ENCODE data around the gene NPEPL1.

NPEPL1 gene

GRCh38 chr20:58664883-58665282, 27.7 kb upstream of the NPEPL1 start:
- Histone ChIP-seq H3K27me3 (ENCODE audit: insufficient read depth, low read length) (no peaks in the 10 kb centered on the region), H4K20me1 (ENCODE audit: insufficient read depth, low read length) (no peaks in the 10 kb centered on the region), H3K4me1 (ENCODE audit: insufficient read depth, low read length, severe bottlenecking) (peaks cover 32% of the 10 kb centered on the region), H3K9ac (ENCODE audit: low read length) (no peak overlapping the region), H3K9me2 (ENCODE audit: low read depth, low read length) (no peaks in the 10 kb centered on the region), H3K4me3 (ENCODE audit: low read depth, low read length, poor library complexity, severe bottlenecking) (no peak overlapping the region), H3K4me2 (ENCODE audit: low read length) (no peak overlapping the region), H3K36me3 (ENCODE audit: insufficient read depth, low read length) (peaks cover 42% of the 10 kb centered on the region; the same call in 1 of the 2 replicates), H3K79me2 (ENCODE audit: insufficient read depth, low read length) (peaks cover 45% of the 10 kb centered on the region), H3F3A (ENCODE audit: insufficient read depth, low read length) (no peaks in the 10 kb centered on the region), H3K27ac (ENCODE audit: low read depth, low read length, poor library complexity, severe bottlenecking) (no peak overlapping the region), H3K9me3 (ENCODE audit: low read length) (no peaks in the 10 kb centered on the region), H2AFZ (ENCODE audit: low read length) (no peak overlapping the region)
- TF ChIP-seq, protein P1, sequence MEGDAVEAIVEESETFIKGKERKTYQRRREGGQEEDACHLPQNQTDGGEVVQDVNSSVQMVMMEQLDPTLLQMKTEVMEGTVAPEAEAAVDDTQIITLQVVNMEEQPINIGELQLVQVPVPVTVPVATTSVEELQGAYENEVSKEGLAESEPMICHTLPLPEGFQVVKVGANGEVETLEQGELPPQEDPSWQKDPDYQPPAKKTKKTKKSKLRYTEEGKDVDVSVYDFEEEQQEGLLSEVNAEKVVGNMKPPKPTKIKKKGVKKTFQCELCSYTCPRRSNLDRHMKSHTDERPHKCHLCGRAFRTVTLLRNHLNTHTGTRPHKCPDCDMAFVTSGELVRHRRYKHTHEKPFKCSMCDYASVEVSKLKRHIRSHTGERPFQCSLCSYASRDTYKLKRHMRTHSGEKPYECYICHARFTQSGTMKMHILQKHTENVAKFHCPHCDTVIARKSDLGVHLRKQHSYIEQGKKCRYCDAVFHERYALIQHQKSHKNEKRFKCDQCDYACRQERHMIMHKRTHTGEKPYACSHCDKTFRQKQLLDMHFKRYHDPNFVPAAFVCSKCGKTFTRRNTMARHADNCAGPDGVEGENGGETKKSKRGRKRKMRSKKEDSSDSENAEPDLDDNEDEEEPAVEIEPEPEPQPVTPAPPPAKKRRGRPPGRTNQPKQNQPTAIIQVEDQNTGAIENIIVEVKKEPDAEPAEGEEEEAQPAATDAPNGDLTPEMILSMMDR (IDR thresholded peaks at IDR 0.05; ENCODE audit: low read length), result no peak
- TF ChIP-seq EZH2 (IDR thresholded peaks at IDR 0.05; ENCODE audit: borderline replicate concordance, low read length), result no peak

DNA sequence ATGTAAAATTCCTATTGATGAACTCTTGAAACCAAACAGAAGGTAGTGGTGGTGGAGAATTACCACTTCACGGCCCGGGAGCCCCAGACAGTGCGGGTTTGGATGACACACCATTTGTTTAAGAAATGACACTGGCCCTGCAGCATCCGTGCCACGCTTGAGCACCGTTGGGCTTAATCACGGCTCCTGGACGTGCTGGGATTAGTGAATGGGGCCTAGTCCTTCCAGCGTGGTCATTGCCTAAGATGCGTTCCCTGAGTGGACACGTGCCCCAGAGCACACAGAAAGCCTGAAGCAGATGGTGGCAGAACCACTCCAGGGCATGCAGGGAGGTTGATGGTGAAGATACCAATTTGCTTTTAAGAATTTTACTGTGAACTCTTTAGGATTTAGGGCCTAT, 27.0 kb upstream of the NPEPL1 start:
- H2AFZ ChIP-seq (ENCODE audit: low read length), result no peak overlapping the region
- H3K9me2 ChIP-seq (ENCODE audit: low read depth, low read length), result no peaks in the 10 kb centered on the region
- no peak overlapping the region for H3K4me3 ChIP-seq (ENCODE audit: low read depth, low read length, poor library complexity, severe bottlenecking)
- peaks cover 38% of the 10 kb centered on the region for H3K79me2 ChIP-seq (ENCODE audit: insufficient read depth, low read length)
- no peak for TF ChIP-seq EZH2 (IDR thresholded peaks at IDR 0.05; ENCODE audit: borderline replicate concordance, low read length)
- TF ChIP-seq, protein P1 (IDR thresholded peaks at IDR 0.05; ENCODE audit: low read length), result no peak
- H3K27ac ChIP-seq (ENCODE audit: low read depth, low read length, poor library complexity, severe bottlenecking), result no peak overlapping the region
- peaks cover 49% of the 10 kb centered on the region; the same call in 1 of the 2 replicates for H3K36me3 ChIP-seq (ENCODE audit: insufficient read depth, low read length)
- no peak overlapping the region for H3K9ac ChIP-seq (ENCODE audit: low read length)
- H3F3A ChIP-seq (ENCODE audit: insufficient read depth, low read length), result no peaks in the 10 kb centered on the region
- H3K4me2 ChIP-seq (ENCODE audit: low read length), result no peak overlapping the region
- no peaks in the 10 kb centered on the region for H4K20me1 ChIP-seq (ENCODE audit: insufficient read depth, low read length)
- H3K9me3 ChIP-seq (ENCODE audit: low read length), result no peaks in the 10 kb centered on the region
- H3K27me3 ChIP-seq (ENCODE audit: insufficient read depth, low read length), result no peaks in the 10 kb centered on the region
- H3K4me1 ChIP-seq (ENCODE audit: insufficient read depth, low read length, severe bottlenecking), result peaks cover 26% of the 10 kb centered on the region

DNA sequence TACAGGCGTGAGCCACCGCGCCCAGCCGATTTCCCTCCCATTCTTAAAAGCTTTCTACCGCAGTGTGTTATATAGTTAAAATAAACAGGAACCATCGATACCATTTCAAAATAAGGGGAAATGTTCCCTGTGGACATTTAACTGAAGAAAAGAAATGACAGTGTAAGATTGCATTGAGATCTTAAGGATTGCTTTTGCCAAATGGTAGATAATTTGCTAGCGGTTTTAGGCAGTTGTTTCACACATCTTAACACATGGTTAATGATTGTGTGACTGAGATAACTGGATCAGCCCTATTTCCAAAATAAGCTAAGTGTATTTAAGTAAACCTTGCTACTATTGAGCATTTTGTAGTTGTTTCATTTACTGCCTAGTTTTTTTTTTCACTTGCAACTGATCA, 25.9 kb upstream of the NPEPL1 start:
- H3K27me3 ChIP-seq (ENCODE audit: insufficient read depth, low read length), result no peaks in the 10 kb centered on the region
- peaks cover 28% of the 10 kb centered on the region for H3K79me2 ChIP-seq (ENCODE audit: insufficient read depth, low read length)
- H3K4me3 ChIP-seq (ENCODE audit: low read depth, low read length, poor library complexity, severe bottlenecking), result no peak overlapping the region
- H3K4me1 ChIP-seq (ENCODE audit: insufficient read depth, low read length, severe bottlenecking), result peaks cover 15% of the 10 kb centered on the region
- no peaks in the 10 kb centered on the region for H3K9me3 ChIP-seq (ENCODE audit: low read length)
- TF ChIP-seq, protein P1 (IDR thresholded peaks at IDR 0.05; ENCODE audit: low read length), result no peak
- TF ChIP-seq EZH2 (IDR thresholded peaks at IDR 0.05; ENCODE audit: borderline replicate concordance, low read length), result no peak
- H3K27ac ChIP-seq (ENCODE audit: low read depth, low read length, poor library complexity, severe bottlenecking), result no peak overlapping the region
- H3K36me3 ChIP-seq (ENCODE audit: insufficient read depth, low read length), result peaks cover 50% of the 10 kb centered on the region; the same call in 1 of the 2 replicates
- no peak overlapping the region for H2AFZ ChIP-seq (ENCODE audit: low read length)
- H3F3A ChIP-seq (ENCODE audit: insufficient read depth, low read length), result no peaks in the 10 kb centered on the region
- no peak overlapping the region for H3K9ac ChIP-seq (ENCODE audit: low read length)
- no peaks in the 10 kb centered on the region for H4K20me1 ChIP-seq (ENCODE audit: insufficient read depth, low read length)
- H3K9me2 ChIP-seq (ENCODE audit: low read depth, low read length), result no peaks in the 10 kb centered on the region
- no peak overlapping the region for H3K4me2 ChIP-seq (ENCODE audit: low read length)

All from OCI-LY1 (cell line).